ENCODE results near the gene RNF4. TPM values are rescaled to one million over a fixed set of nuclear protein-coding genes. Genes with fewer than 3 reads are reported as not detected.

The RNF4 gene
- total RNA-seq = 45.2 and 50.0 TPM in 2 replicates

GRCh38 chr4:2468456-2469191, at the start of gene RNF4:
TSS of gene RNF4 (plus strand) at chr4:2469106. CDS start at chr4:2490494, 21,388 bp downstream.

DNA sequence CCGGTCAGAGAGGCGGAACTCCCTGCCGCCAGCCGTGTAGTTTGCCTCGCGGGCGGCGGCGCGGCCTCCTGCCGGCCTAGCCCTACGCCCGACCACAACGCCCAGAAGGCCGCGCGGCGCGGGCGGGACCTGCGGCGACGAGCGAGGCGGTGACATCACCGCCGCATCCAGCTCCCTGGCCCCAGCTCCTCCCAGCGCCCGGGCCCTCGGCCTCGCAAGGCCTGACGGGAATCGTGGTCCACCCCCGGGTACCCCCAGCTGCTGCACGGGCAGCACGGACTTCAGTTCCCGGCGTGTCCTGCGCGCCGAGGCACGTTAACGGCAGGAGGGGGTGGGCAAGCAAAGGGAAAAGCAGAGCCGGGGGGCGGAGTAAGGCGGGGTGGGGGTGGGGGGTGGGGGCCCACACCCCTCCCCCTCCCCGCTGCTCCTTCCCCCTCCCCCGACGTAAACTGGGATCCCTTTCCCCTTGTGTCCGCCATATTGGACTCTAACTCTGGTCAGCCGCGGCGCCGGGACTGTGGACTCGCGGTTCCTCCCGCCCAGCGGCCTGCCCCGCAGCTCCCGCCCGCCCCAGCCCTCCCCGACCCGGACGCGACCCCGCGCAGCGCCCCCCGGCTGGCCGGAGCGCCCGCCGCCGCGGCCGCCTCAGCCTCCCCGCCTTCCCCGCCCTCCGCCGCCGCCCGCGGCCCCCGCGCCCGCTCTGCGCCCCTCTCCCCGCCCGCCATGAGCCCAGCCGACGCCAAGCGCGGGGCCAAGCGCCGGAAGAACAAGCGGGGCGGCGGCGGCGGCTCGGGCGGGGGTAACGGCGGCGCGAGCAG, 67.5 kb downstream of the RNF4 start, which contains the start of gene FAM193A:
Gene FAM193A (plus strand): TSS at position 455 of the 818 bp plus-strand sequence. CDS start 269 bp downstream, at position 724.

Other genes starting within 250 kb of the RNF4 start
- 7.3 and 8.5 TPM in 2 replicates for gene HAUS3, start 227.0 kb upstream of the RNF4 start, total RNA-seq
- 2.0 and 2.2 TPM in 2 replicates for gene POLN, start 227.0 kb upstream of the RNF4 start, total RNA-seq
- 50.4 and 61.2 TPM in 2 replicates for gene MXD4, start 207.0 kb upstream of the RNF4 start, total RNA-seq
- 2.4 and 3.7 TPM in 2 replicates for gene ZFYVE28, start 50.5 kb upstream of the RNF4 start, total RNA-seq
- gene CFAP99, start 50.2 kb upstream of the RNF4 start, total RNA-seq = not detected in 2 replicates
- gene FAM193A, start 67.5 kb downstream of the RNF4 start, total RNA-seq = 6.0 and 7.8 TPM in 2 replicates